ENCODE measurements around the gene PGGHG.

The PGGHG gene

GRCh38 chr11:340539-341512 is 51.9 kb downstream of the PGGHG start:
- no peak overlapping the region for H3K4me3 ChIP-seq (ENCODE audit: low read depth in 1 of 2, low read length in 2 of 2)
- no peaks in the 10 kb centered on the region for H3K36me3 ChIP-seq (ENCODE audit: control insufficient read depth in 1 of 2, insufficient read depth in 2 of 2, low read length in 2 of 2)
- no peak overlapping the region for H3K27ac ChIP-seq (ENCODE audit: low read depth, low read length)
- no peak overlapping the region for H3K9ac ChIP-seq (ENCODE audit: low read depth in 1 of 2, low read length in 2 of 2)
- H3K27me3 ChIP-seq (ENCODE audit: control insufficient read depth in 1 of 2, insufficient read depth in 2 of 2, low read length in 2 of 2) = no peaks in the 10 kb centered on the region
- peaks cover 12% of the 10 kb centered on the region in 2 donors for H3K4me1 ChIP-seq (ENCODE audit: control insufficient read depth in 1 of 2, insufficient read depth in 2 of 2, low read length in 2 of 2)
- no peaks in the 10 kb centered on the region for H3K9me3 ChIP-seq (ENCODE audit: control insufficient read depth in 1 of 2, low read length in 2 of 2)

- no peak overlapping the region for H3K27ac ChIP-seq (ENCODE audit: low read depth, low read length)
- H3K9ac ChIP-seq (ENCODE audit: low read depth in 1 of 2, low read length in 2 of 2) = no peak overlapping the region
- no peaks in the 10 kb centered on the region for H3K9me3 ChIP-seq (ENCODE audit: control insufficient read depth in 1 of 2, low read length in 2 of 2)
- peaks cover 0 to 2% of the 10 kb centered on the region in 2 donors for H3K27me3 ChIP-seq (ENCODE audit: control insufficient read depth in 1 of 2, insufficient read depth in 2 of 2, low read length in 2 of 2)
- H3K4me1 ChIP-seq (ENCODE audit: control insufficient read depth in 1 of 2, insufficient read depth in 2 of 2, low read length in 2 of 2) = no peaks in the 10 kb centered on the region
- no peak overlapping the region for H3K4me3 ChIP-seq (ENCODE audit: low read depth in 1 of 2, low read length in 2 of 2)
- no peaks in the 10 kb centered on the region for H3K36me3 ChIP-seq (ENCODE audit: control insufficient read depth in 1 of 2, insufficient read depth in 2 of 2, low read length in 2 of 2)
Measured at GRCh38 chr11:342328-342727, 53.4 kb downstream of the PGGHG start.

GRCh38 chr11:344836-345578 is 56.1 kb downstream of the PGGHG start:
- no peaks in the 10 kb centered on the region for H3K9me3 ChIP-seq (ENCODE audit: control insufficient read depth in 1 of 2, low read length in 2 of 2)
- H3K36me3 ChIP-seq (ENCODE audit: control insufficient read depth in 1 of 2, insufficient read depth in 2 of 2, low read length in 2 of 2) = no peaks in the 10 kb centered on the region
- peaks cover 0 to 2% of the 10 kb centered on the region in 2 donors for H3K27me3 ChIP-seq (ENCODE audit: control insufficient read depth in 1 of 2, insufficient read depth in 2 of 2, low read length in 2 of 2)
- H3K4me3 ChIP-seq (ENCODE audit: low read depth in 1 of 2, low read length in 2 of 2) = no peak overlapping the region
- H3K4me1 ChIP-seq (ENCODE audit: control insufficient read depth in 1 of 2, insufficient read depth in 2 of 2, low read length in 2 of 2) = no peaks in the 10 kb centered on the region
- H3K27ac ChIP-seq (ENCODE audit: low read depth, low read length) = no peak overlapping the region
- H3K9ac ChIP-seq (ENCODE audit: low read depth in 1 of 2, low read length in 2 of 2) = no peak overlapping the region

Data from duodenal mucosa (tissue), 2 donors.